Endothelial cell of umbilical vein (primary cell): Measurements from ENCODE around the gene NRAS. TPM values are rescaled to one million over a fixed set of nuclear protein-coding genes. Genes with fewer than 3 reads are reported as not detected.

Source experiments
- BruUV-seq: library from RNA; stranded (reverse); fragments of 400-500 nt; replicated peaks from 2 replicates; lab custom pipeline; 2021; lab: Mats Ljungman, UMichigan
- CTCF ChIA-PET: fragments of 300-600, 350-600 bp; sonication (Branson Sonifier 250); formaldehyde crosslinking; loops from one replicate; lab custom pipeline; 2021; ENCODE audit warnings: antibody characterized with exemption, inconsistent platforms; lab: Charles Lee
- POLR2A ChIA-PET: fragments of 300-600, 350-600 bp; sonication (Branson Sonifier 250); formaldehyde crosslinking; loops from one replicate; lab custom pipeline; 2021; ENCODE audit warnings: antibody characterized with exemption, inconsistent platforms; lab: Charles Lee
- DNase-seq: peaks from one replicate; pipeline ENCODE4 v3.0.0-alpha.2; 2011; ENCODE audit warnings: low read depth, low spot score
- FAIRE-seq: peaks from 2 replicates; lab custom pipeline; 2011; peaks lifted over from hg19 to GRCh38; lab: Jason Lieb, UNC
- H2AFZ ChIP-seq: 2 replicates; pipeline ENCODE4 v1.6.0; 2012; ENCODE audit warnings: low read depth, low read length, control low read depth, inconsistent platforms
- H3K27ac ChIP-seq: 2 replicates; pipeline ENCODE4 v1.5.1; 2011; ENCODE audit warnings: low read depth, mild to moderate bottlenecking, control low read depth, low read length, moderate library complexity; ENCODE audit not compliant: insufficient read depth
- H3K27me3 ChIP-seq, 2 experiments: 2 replicates each; pipeline versions ENCODE4 v1.6.0 to v1.6.1; 2011; ENCODE audit warnings: low read length in 2 of 2, mixed read lengths in 1 of 2; ENCODE audit not compliant: control insufficient read depth in 2 of 2, insufficient read depth in 2 of 2
- H3K36me3 ChIP-seq, 2 experiments: 2 replicates in 1 of 2; 3 replicates in 1 of 2; pipeline ENCODE4 v1.5.1; 2011; ENCODE audit warnings: low read length in 2 of 2, mild to moderate bottlenecking in 1 of 2, moderate library complexity in 1 of 2; ENCODE audit not compliant: control insufficient read depth in 2 of 2, insufficient read depth in 2 of 2; ENCODE audit errors: extremely low read depth in 1 of 2
- H3K4me1 ChIP-seq: 3 replicates; pipeline ENCODE4 v1.5.1; 2011; ENCODE audit warnings: mild to moderate bottlenecking, low read length; ENCODE audit not compliant: control insufficient read depth, insufficient read depth; ENCODE audit errors: extremely low read depth
- H3K4me2 ChIP-seq: 2 replicates; pipeline ENCODE4 v1.6.1; 2011; ENCODE audit warnings: low read length, control low read depth, mixed read lengths; ENCODE audit not compliant: insufficient read depth
- H3K4me3 ChIP-seq, 3 experiments: fragments of 200-600 bp in 1 of 3; sonication (generic), shearing (Covaris generic) in 1 of 3; replicated peaks in 1 of 3; 2 replicates each; pipeline ENCODE4 v1.5.1; 2011 to 2016; ENCODE audit warnings: control low read depth in 3 of 3, low read length in 3 of 3, mild to moderate bottlenecking in 2 of 3, inconsistent platforms in 1 of 3, low read depth in 1 of 3, moderate library complexity in 1 of 3; ENCODE audit not compliant: insufficient read depth in 1 of 3
- H3K79me2 ChIP-seq: 2 replicates; pipeline ENCODE4 v1.6.0; 2012; ENCODE audit warnings: low read length, inconsistent platforms; ENCODE audit not compliant: control insufficient read depth, insufficient read depth
- H3K9ac ChIP-seq: replicated peaks from 2 replicates; pipeline ENCODE3; 2011; ENCODE audit warnings: low read length, control low read depth; ENCODE audit not compliant: insufficient read depth; ENCODE audit errors: extremely low read depth
- H3K9me1 ChIP-seq: replicated peaks from 3 replicates; pipeline ENCODE4 v1.6.0; 2011; ENCODE audit warnings: mild to moderate bottlenecking, low read length; ENCODE audit not compliant: control insufficient read depth, insufficient read depth; ENCODE audit errors: extremely low read depth
- H3K9me3 ChIP-seq: replicated peaks from 2 replicates; pipeline ENCODE4 v1.5.1; 2012; ENCODE audit warnings: low read length, inconsistent platforms; ENCODE audit not compliant: control insufficient read depth, insufficient read depth
- H4K20me1 ChIP-seq: replicated peaks from 2 replicates; pipeline ENCODE3; 2011; ENCODE audit warnings: mild to moderate bottlenecking, low read length; ENCODE audit not compliant: control insufficient read depth, insufficient read depth; ENCODE audit errors: extremely low read depth
- EZH2 ChIP-seq: IDR thresholded peaks from 2 replicates; pipeline ENCODE4 v1.6.1; 2012; ENCODE audit warnings: borderline replicate concordance, low read depth, mild to moderate bottlenecking, moderate library complexity, low read length, inconsistent platforms; ENCODE audit not compliant: severe bottlenecking
- FOS ChIP-seq: IDR thresholded peaks from 2 replicates; pipeline ENCODE4 v1.6.1; 2011; ENCODE audit warnings: mild to moderate bottlenecking, low read length, moderate library complexity, borderline replicate concordance; ENCODE audit not compliant: insufficient read depth
- GATA2 ChIP-seq: IDR thresholded peaks from 2 replicates; pipeline ENCODE4 v1.7.0; 2011; ENCODE audit warnings: low read depth, mild to moderate bottlenecking, moderate library complexity, mixed read lengths, low read length; ENCODE audit not compliant: insufficient read length, insufficient read depth
- JUN ChIP-seq: IDR thresholded peaks from 2 replicates; pipeline ENCODE4 v1.6.1; 2011; ENCODE audit warnings: borderline replicate concordance, low read depth; ENCODE audit not compliant: insufficient read length, insufficient read depth
- MYC ChIP-seq: IDR thresholded peaks from one replicate; pipeline ENCODE4 v1.6.1; 2011; ENCODE audit warnings: mild to moderate bottlenecking, low read depth, low read length
- POLR2A ChIP-seq: IDR thresholded peaks from 2 replicates; pipeline ENCODE4 v1.6.1; 2012; ENCODE audit warnings: low read depth, mild to moderate bottlenecking, control low read depth, low read length
- POLR2AphosphoS5 ChIP-seq: IDR thresholded peaks from 2 replicates; pipeline ENCODE4 v1.6.1; 2012; ENCODE audit warnings: low read depth, mild to moderate bottlenecking, control low read depth, low read length, moderate library complexity; ENCODE audit not compliant: insufficient read depth
- dilution Hi-C: fragments of 300-500 bp; cut with MboI; formaldehyde crosslinking; loops from one replicate; pipeline ENCODE4 v1.15.0; 2019; ENCODE audit warnings: low sequenced_read_pairs; ENCODE audit not compliant: extremely low pct_ligation_motif_present
- intact Hi-C: fragments of 100-400 bp; cut with micrococcal nuclease; formaldehyde crosslinking; loops from one replicate; pipeline ENCODE4 v1.10.0; 2022
- polyA plus RNA-seq, 4 experiments: library from polyadenylated mRNA; depleted of rRNA in 3 of 4; stranded (reverse) in 3 of 4; unstranded in 1 of 4; fragments of >200 nt; gene quantifications; 2 replicates each; pipeline versions ENCODE4 v1.2.1 to v1.2.3, GENCODE V29; 2011 to 2012; ENCODE audit warnings: missing spikeins in 1 of 4
- total RNA-seq: library from RNA; stranded (reverse); gene quantifications from 2 replicates; pipeline ENCODE4 v1.2.3, GENCODE V29; 2021
- TF ChIP-seq, protein P1 (sequence below), 2 donors: IDR thresholded peaks; 1 replicate in 1 of 2; 2 replicates in 1 of 2; pipeline ENCODE4 v1.5.1; 2011; ENCODE audit warnings: low read length in 2 of 2, mild to moderate bottlenecking in 2 of 2, moderate library complexity in 2 of 2, control low read depth in 1 of 2, inconsistent platforms in 1 of 2, low read depth in 1 of 2; ENCODE audit not compliant: insufficient read depth in 1 of 2; ENCODE audit errors: extremely low read depth in 1 of 2
- TF ChIP-seq, protein P2 (sequence below): IDR thresholded peaks from 2 replicates; pipeline ENCODE4 v1.6.1; 2011; ENCODE audit not compliant: insufficient read depth, insufficient read length

NRAS gene
- total and polyA plus RNA-seq, 2 donors (not counting 3 experiments of a cell fraction or from before 2014, with no cell fraction given) = 29.4 to 76.5 TPM

DNA sequence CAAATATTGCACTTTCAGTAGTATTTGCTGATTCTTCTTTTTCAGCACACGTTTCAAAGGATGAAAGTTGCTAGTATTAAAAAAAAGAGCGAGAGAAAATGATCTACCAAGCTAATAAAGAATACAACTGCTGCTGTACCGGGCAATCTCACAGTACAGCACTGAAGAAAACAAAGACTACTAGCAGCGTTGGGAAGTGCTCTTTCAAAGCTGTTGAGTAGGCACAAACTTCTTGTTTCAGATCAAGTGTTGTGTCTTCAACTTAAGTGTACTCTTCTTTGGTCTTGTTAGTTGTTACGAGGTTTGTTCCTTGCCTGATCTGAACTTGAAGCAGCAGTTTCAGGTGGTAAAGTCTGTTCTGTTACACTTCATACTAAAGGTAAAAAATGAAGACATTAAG is 33.3 kb upstream of the NRAS start:
- ChIA-PET CTCF (no interaction called here), POLR2A (no interaction called here)
- Histone ChIP-seq H3K9me3 (no peaks in the 10 kb centered on the region), H3K9me1 (no peaks in the 10 kb centered on the region), H3K79me2 (peaks cover 99% of the 10 kb centered on the region), H3K9ac (no peak overlapping the region), H3K36me3 (peaks cover 7 to 35% of the 10 kb centered on the region in 2 experiments), H3K27ac (no peak overlapping the region), H4K20me1 (peaks cover 54% of the 10 kb centered on the region), H3K4me3 (no peak overlapping the region), H3K27me3 (no peaks in the 10 kb centered on the region), H3K4me1 (peaks cover 5% of the 10 kb centered on the region), H3K4me2 (no peak overlapping the region), H2AFZ (no peak overlapping the region)
- dilution Hi-C loops (no loop called here), intact Hi-C loops (loop anchor here (10.0 kb wide), 1 partner anchor 315 kb away; no protein-coding TSS in a partner anchor)
- BruUV-seq = no TSS peak
- DNase-seq = no peak
- no peak for FAIRE-seq
- no peak for TF ChIP-seq POLR2AphosphoS5
- TF ChIP-seq, protein P1, sequence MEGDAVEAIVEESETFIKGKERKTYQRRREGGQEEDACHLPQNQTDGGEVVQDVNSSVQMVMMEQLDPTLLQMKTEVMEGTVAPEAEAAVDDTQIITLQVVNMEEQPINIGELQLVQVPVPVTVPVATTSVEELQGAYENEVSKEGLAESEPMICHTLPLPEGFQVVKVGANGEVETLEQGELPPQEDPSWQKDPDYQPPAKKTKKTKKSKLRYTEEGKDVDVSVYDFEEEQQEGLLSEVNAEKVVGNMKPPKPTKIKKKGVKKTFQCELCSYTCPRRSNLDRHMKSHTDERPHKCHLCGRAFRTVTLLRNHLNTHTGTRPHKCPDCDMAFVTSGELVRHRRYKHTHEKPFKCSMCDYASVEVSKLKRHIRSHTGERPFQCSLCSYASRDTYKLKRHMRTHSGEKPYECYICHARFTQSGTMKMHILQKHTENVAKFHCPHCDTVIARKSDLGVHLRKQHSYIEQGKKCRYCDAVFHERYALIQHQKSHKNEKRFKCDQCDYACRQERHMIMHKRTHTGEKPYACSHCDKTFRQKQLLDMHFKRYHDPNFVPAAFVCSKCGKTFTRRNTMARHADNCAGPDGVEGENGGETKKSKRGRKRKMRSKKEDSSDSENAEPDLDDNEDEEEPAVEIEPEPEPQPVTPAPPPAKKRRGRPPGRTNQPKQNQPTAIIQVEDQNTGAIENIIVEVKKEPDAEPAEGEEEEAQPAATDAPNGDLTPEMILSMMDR (IDR thresholded peaks at IDR 0.05; ENCODE audit: extremely low read depth in 1 of 2, insufficient read depth in 1 of 2, low read depth in 1 of 2, low read length in 2 of 2) = no peak
- TF ChIP-seq JUN = no peak
- TF ChIP-seq MYC = no peak
- no peak for TF ChIP-seq GATA2
- no peak for TF ChIP-seq POLR2A
- TF ChIP-seq FOS = no peak
- TF ChIP-seq EZH2 = no peak
- TF ChIP-seq, protein P2, sequence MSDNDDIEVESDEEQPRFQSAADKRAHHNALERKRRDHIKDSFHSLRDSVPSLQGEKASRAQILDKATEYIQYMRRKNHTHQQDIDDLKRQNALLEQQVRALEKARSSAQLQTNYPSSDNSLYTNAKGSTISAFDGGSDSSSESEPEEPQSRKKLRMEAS = no peak
